IPS DF 19.7 (cell line): Measurements from ENCODE around the gene SLC6A17.

Experiments used
- DNase-seq: peaks from one replicate; pipeline ENCODE4 v3.0.0-alpha.2; 2013; ENCODE audit warnings: low read depth, low spot score

The SLC6A17 gene

DNA sequence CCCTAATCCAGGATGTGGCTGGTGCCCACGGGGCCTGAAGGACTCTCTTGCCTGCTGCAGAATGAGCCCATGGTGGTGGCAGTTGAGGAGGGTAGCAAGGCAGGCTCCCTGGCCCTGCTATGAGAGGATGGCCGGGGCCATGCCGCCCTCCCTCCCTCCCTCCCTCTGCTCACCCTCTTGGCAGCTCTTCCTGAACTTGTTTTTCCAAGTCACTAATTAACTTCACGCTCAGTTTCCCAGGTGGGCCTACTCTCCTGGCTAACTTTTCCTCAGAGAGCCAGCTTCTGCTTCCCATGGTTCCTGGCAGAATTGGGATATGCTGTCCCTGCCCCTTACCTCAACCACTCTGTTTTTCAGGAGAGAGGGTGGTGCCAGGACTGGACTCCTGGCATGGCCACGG lies 70.0 kb downstream of the SLC6A17 start:
- DNase-seq, result no peak

DNA sequence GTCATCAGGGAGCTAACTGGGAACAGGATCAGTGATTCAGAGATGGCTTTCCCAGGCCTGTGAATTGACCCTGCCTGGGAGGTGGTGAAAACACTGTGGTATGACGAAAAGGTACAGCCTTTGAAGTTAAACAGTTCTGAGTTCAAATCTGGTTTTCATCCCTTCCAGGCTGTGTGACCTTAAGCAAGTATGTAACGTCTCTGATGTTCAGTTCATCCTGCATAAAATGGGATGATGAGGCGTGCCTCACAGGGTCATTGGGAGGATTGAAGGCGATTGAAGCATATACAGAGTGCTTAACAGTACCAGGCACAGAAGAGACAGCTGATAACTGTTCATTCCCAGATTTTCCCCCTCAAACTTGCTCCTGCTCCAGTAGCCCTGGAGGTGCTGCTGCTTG lies 70.8 kb downstream of the SLC6A17 start:
- no peak for DNase-seq

DNA sequence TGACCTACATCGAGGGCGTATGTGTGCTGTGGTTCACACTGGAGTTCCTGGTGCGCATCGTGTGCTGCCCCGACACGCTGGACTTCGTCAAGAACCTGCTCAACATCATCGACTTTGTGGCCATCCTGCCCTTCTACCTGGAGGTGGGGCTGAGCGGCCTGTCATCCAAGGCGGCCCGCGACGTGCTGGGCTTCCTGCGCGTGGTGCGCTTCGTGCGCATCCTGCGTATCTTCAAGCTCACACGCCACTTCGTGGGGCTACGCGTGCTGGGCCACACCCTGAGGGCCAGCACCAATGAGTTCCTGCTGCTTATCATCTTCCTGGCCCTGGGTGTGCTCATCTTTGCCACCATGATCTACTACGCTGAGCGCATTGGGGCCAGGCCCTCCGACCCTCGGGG lies 72.8 kb downstream of the SLC6A17 start:
- DNase-seq, result no peak

- no peak for DNase-seq
These were observed 73.3 kb downstream of the SLC6A17 start for GRCh38 chr1:110223581-110223980.

- no peak for DNase-seq
These were observed 74.1 kb downstream of the SLC6A17 start for GRCh38 chr1:110224240-110224995.

GRCh38 chr1:110225212-110225611 lies 74.9 kb downstream of the SLC6A17 start:
- DNase-seq, result no peak

DNA sequence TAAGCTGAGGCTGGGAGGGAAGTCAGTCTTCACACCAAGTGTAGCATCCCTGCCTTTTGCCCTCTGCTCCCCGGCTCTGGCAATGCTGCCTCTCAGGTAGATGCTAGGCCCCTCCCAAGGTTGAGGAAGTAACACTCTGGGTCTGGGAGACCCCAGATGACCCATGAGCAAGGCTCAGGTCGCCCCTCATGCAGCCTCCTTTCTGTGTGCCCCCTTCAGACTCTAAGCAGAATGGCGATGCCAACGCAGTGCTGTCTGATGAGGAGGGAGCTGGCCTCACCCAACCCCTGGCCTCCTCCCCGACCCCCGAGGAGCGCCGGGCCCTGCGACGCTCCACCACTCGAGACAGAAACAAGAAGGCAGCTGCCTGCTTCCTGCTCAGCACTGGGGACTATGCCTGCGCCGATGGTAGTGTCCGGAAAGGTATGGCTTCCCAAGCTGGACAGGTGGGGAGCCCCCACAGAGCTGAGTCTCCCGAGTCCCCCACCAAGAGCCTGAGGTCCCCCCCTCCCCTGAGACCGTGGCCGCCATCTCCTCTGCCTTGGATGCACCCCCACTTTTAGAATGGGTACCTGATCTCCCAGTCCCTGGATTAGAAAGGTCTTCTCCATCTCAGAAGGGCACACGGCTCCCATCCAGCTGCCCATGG lies 75.6 kb downstream of the SLC6A17 start:
- no peak for DNase-seq

GRCh38 chr1:110227774-110228173 lies 77.5 kb downstream of the SLC6A17 start:
- no peak for DNase-seq

DNA sequence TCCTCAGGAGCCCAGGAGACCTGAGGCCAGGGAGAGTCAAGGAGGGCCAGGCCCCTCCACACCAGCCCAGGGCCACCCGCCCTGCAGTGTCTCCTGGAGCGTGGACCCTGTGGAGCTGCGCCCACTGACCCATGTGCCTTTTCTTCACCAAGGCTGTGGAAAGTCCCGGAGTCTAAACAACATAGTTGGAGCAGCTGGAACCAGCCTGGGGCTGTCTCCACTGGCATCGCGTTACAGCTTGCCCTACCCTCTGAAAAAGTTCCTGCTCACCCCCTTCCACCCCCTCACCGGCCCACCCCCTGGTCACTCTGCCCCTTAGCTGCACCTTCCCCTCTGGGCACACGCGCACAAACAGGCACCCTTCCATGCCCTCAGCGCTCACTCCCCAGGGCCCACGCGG lies 78.1 kb downstream of the SLC6A17 start:
- DNase-seq, result no peak

DNA sequence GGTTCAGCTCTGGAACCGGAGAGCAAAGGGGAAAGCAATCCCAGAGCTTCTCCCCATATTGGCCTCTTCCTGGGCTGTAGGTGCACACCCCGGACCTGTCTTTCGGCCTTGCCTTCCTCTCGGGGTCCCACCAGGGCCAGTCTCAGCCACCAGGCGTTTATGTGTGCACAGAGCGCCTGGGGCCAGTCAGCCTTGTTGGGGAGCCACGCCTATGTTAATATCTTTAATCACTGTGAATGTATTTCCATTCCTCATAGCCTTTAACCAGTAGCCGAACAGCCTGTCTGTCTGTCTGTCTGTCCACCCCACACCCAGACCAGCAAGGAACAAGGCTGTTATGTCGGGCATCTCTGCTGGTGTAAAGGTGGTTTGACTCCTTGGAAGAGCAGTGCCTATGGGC lies 78.6 kb downstream of the SLC6A17 start:
- no peak for DNase-seq

GRCh38 chr1:110229348-110230001 lies 79.2 kb downstream of the SLC6A17 start:
- no peak for DNase-seq

GRCh38 chr1:110230381-110231199 lies 80.3 kb downstream of the SLC6A17 start:
- DNase-seq, result no peak

DNA sequence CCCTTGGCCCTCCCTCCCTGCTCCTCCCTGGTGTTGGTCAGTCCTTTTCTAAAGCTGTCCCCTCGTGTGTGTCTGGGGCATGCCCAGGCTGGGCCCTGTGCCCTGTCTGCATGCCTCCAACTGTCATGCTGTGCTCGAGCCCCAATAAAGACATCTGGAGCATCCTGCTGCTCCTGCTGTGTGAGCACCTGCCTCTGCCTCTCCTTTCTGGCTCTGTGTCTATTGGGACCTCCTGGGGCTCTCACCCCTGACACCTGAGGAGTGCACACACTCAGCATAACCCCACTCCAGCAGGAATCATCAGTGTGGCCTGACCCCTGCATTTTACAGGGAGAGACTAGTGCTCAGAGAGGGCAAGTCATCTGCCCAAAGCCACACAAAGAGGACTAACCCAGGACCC lies 83.6 kb downstream of the SLC6A17 start:
- no peak for DNase-seq

DNA sequence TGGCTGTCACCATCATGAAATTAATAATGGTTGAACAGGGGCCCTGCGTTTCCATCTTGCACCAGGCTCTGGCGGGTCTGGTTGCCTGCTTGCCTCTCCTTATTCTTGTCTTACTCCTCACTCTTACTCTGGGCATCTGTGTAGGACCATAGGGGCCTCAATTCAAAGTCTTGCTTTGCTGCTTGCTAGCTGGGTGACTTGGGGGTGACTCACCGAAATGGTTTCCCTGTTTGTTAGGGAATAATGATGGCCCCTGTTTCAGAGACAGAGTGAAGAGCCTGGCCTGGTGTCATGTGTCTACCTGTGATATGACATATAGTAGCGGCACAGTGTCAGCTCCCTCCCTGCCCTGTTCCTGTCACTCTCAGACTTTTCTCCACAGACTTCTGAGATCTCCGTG lies 84.4 kb downstream of the SLC6A17 start:
- no peak for DNase-seq

GRCh38 chr1:110235181-110235833 lies 85.0 kb downstream of the SLC6A17 start:
- DNase-seq, result no peak

DNA sequence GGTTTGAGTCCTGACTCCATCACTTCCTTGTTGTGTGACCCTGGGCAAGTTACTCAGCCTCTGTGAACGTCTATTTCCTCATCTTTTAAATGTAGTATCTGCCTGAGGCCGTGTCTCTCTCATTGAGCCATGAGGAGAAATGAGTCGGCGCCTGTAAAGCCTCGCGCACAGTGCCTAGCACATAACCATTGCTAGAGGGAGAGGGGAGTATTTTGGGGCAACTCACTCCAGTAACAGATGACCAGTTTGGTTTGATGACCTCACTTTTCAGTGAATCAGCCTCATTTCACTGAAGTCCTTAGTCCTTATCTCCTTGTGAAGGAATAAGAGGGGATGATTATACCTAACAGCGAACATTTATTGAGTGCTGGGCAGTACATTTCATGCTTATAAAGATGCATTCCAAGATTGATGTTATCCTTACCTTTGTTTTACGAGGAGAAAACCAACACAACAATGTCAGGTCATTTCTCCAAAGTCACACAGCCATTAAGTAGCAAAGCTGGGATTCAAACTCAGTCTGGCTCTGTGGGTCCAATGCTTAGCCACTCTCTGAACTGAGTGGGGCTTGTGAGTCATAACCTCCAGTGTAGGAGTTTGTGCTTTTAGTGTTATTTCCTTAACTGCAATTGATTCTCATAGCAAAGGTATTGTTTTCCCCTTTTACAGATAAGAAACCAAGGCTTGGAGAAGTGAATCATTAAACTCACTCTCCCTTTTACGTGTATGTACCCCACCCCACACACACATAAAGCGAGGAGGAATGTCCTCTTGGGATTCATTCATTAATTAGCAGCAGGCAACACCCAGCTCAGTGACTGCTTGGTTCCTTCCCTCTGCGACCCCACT lies 85.8 kb downstream of the SLC6A17 start:
- no peak for DNase-seq

- no peak for DNase-seq
These were observed 87.3 kb downstream of the SLC6A17 start for GRCh38 chr1:110237386-110238152.

GRCh38 chr1:110239441-110240430 lies 89.4 kb downstream of the SLC6A17 start:
- no peak for DNase-seq
